ENCODE measurements around the gene ARHGEF12.

ARHGEF12 gene

GRCh38 chr11:120431633-120432032, 95.4 kb downstream of the ARHGEF12 start:
- peak in 1 of 5 donors; percentile 11 for DNase-seq

- peak in 1 of 5 donors; percentile 13 for DNase-seq
These were observed 96.1 kb downstream of the ARHGEF12 start for GRCh38 chr11:120432056-120433018.

- no peak for DNase-seq
These were observed 105.4 kb downstream of the ARHGEF12 start for GRCh38 chr11:120441592-120441991.

- DNase-seq = no peak
These were observed 105.8 kb downstream of the ARHGEF12 start for GRCh38 chr11:120442031-120442430.

DNA sequence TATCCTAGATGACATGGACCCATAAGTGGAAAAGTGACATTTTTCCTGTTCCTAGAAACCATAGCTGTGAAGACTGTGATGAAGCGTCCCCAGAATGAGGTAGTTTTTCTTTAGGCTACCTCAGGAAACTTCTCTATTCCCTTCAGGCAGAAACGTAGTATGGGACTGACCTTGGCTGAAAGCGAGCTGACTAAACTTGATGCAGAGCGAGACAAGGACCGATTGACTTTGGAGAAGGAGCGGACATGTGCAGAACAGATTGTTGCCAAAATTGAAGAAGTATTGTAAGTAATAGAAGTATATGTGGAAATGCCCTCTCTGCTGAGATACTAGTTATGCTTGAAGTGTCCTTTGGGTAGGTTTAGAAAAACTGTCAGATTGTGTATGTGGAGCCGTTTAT, 110.6 kb downstream of the ARHGEF12 start:
- no peak for DNase-seq

DNA sequence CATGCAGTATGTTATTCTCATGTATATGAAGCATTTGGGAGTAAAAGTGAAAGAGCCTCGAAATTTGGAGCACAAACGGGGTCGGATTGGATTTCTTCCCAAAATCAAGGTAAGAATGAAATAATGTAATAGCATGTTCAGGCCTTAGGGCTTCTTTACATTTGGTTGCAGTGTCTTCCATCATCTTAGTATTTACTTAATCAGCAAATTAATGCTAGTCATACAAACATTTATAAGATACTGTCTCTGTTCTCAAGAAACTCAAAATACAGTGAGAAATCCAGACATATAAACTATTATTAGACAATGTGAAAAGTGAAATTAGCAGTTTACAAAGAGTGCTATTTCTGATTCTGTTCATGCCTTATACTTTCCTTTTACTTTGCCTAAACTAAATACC, 112.0 kb downstream of the ARHGEF12 start:
- DNase-seq = no peak

DNA sequence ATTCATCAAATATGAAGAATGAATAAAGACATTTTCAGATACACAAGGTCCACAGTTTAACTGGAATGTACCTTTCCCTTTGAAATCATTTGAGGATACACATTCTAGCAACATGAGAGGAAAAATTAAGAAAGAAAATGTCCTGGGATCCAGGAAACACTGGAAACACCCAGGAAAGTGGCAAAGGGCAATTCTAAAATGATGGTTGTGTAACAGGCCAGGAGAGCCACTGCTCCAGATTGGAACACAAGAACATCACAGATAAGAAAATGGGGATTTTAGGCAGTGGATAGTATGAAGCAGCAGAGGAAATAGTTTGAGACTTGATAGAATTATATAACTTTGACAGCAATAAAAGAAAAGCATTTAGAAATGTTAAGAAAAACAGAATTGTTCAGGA, 119.3 kb downstream of the ARHGEF12 start:
- DNase-seq = no peak

- DNase-seq = no peak
These were observed 121.8 kb downstream of the ARHGEF12 start for GRCh38 chr11:120457996-120458395.

GRCh38 chr11:120462825-120463224, 126.6 kb downstream of the ARHGEF12 start:
- no peak for DNase-seq

DNA sequence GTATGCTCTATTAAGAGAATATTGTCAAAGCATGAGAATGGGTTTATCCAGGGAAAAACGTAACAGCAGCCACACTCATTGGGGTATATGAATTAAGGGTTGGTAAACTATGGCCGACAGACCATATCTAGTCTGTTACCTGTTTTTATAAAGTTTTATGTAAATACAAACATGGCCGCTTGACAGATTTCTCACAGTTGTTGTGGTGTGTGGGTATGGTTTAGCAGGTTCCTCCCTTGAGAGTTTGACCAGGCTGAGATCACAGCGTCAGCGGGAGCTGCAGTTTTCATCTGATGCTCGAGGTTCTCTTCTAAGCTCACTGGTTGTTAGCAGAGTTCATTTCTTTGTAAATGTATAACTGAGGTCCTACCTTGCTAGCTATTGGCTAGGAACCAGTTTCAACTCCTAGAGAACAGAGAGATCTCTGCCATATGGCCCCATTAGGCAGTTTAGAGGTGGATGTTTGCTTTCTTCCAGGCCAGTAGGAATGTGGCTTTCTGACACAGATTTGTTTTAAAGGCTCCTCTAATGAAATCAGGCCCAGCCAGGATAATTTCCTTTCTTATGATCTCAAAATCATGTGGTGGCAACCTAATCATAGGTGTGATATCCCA, 129.8 kb downstream of the ARHGEF12 start:
- no peak for DNase-seq

GRCh38 chr11:120467627-120468026, 131.4 kb downstream of the ARHGEF12 start:
- no peak for DNase-seq

GRCh38 chr11:120471131-120471530, 134.9 kb downstream of the ARHGEF12 start:
- no peak for DNase-seq

DNA sequence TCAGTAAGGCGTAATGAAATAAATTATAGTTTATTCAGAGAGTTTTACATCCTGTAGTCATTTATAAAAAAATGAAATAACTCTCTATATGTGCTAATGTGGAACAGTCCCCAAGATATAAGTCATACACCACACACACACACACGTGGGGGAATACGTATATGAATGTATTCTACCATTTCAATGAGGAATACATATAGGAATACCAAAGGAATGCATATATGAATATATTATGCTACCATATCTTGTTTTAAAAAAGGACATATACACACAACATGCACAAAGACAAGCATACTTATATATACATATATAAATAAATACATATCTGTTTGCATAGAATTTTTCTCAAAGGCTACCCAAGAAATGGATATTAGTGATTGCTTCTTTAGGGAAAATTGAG, 135.8 kb downstream of the ARHGEF12 start:
- no peak for DNase-seq

GRCh38 chr11:120473503-120473902, 137.3 kb downstream of the ARHGEF12 start:
- no peak for DNase-seq

- no peak for DNase-seq
These were observed 145.9 kb downstream of the ARHGEF12 start for GRCh38 chr11:120482149-120482548.

GRCh38 chr11:120484722-120485121, 148.5 kb downstream of the ARHGEF12 start:
- DNase-seq = no peak

DNA sequence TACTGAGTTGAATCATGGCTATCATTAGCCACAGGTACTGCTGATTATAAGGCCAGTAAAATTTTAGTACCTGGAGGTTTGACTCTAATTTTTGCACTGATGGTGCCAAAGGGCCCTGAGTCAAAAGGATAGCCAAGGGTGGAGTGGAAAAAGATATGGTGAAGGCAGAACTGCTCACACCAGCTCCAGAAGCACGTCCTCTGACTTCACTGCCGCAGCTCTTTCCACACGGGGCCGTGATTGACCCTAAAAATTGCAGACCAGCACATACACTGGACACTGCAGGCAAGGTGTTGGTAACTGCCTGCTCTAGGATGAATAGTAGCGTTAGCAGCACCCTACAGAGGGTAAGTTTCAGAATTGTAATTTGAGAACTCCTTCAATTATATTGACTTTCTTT, 149.9 kb downstream of the ARHGEF12 start:
- no peak for DNase-seq

DNA sequence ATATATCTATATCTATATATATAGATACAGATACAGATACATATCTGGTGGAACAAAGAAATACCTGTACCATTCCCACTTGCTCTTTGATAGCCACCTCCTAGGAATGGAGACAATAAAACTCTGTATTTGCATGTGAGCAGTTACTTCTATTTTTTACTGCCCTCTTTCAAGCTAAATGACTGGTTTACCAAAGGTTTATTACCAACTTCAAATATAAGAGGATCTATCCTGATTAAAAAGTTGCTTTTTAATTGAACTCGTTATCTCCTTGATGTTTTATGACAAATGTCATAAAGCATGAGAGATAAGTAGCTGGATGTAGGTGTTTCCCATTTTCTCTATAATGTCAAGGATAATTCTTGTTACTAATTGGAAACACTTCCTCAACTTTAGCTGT, 153.6 kb downstream of the ARHGEF12 start:
- no peak for DNase-seq

GRCh38 chr11:120492486-120492885, 156.3 kb downstream of the ARHGEF12 start:
- no peak for DNase-seq

DNA sequence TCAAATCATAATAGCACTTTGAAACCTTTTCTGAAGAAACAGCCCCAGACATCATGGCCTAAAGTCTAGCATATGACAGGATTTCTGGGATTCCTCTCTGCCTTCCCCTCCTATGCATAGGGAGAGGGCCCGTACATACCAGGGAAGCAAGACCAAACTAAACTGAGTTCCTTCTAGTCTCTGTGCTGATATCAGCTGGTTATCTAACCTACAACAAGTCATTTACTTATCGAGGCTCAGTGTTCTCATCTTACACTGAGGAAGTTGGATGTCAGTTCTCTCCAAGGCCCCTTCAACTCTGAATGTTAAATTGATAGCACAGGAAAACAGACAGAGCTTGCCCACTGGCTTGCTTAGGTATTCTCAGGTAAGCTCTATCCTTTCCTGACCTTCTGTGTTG, 158.4 kb downstream of the ARHGEF12 start:
- DNase-seq = no peak

DNA sequence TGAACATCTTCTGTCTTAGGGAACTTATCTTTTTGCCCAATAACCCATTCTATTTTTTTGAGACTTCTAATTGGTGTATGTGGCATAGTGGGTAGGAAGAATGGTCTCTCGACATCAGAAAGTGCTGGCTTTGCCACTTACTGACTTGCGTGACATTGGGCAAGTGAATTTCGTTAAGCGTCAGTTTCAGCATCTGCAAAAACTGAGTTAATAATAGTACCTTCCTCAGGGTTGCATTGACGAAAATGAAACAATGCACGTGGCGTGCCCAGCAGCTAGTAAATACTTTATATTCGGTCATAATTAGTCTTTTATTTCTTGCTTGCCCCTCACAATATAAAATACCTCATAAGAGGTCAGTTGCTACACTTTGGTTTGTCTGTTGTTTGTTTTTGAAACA, 162.9 kb downstream of the ARHGEF12 start:
- DNase-seq = no peak

DNA sequence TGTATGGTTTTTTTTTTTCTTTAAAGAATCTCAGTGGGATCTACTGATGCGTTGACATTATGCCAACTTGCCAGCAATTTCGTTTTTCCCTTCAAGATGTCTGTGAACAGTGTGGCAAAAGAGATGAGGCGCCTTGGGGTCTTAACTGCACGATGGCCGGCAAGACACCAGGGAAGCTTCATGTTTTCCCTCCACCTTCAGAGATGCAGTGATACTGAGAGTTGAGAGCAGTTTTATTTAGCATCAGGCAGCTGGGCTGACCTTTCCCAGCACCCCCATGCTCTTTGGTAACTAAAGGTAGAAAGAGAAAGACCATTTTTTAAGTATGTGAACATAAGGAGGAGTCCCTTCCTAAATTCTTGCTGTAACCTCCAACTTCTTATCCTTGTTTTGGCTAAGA, 163.6 kb downstream of the ARHGEF12 start:
- DNase-seq = no peak

DNA sequence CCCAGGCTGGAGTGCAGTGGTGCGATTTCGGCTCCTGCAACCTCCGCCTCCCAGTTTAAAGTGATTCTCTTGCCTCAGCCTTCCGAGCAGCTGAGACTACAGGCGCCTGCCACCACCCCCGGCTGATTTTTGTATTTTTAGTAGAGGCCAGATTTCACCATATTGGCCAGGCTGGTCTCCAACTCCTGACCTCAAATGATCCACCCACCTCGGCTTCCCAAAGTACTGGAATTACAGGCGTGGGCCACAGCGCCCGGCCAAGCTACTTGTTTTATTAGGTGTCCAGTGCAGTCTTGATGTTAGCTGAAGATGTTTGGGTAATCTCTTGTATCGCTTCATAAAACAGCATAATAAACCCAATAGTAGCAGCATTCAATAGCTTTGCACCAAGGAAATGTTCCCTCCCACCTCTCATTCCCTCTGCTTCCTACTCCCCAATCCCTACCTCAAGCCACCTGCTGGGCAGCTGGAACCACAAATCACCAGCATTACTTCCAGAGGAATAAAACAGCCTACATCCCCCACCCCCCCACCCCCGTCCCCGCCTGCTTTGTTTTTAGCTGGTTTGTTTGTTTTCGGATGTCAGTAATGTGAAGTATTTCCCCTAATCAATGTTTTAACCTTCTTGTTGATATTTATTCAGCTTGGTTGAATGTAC, 164.3 kb downstream of the ARHGEF12 start:
- no peak for DNase-seq

- DNase-seq = no peak
These were observed 165.2 kb downstream of the ARHGEF12 start for GRCh38 chr11:120501440-120501839.

All from T-helper 1 cell (primary cell).